Sigmoid colon (tissue), 4 donors: ENCODE measurements around the gene U2SURP.

Source experiments
- EP300 ChIP-seq, 4 donors: sonication (generic); formaldehyde crosslinking; IDR thresholded peaks; one replicate each; pipeline ENCODE4 v1.6.1; 2017; ENCODE audit warnings: antibody characterized with exemption in 4 of 4
- POLR2A ChIP-seq, 2 donors: fragments of 450-650 bp; IDR thresholded peaks; one replicate each; pipeline ENCODE4 v1.6.1; 2016; ENCODE audit warnings: antibody characterized with exemption in 2 of 2, mild to moderate bottlenecking in 2 of 2, moderate library complexity in 2 of 2
- TF ChIP-seq, protein P1 (sequence below), 4 experiments: fragments of 450-650 bp in 3 of 4; fragments of 200-600 bp in 1 of 4; IDR thresholded peaks; one replicate each; pipeline ENCODE4 v1.5.1; 2016 to 2019; ENCODE audit warnings: antibody characterized with exemption in 4 of 4, mild to moderate bottlenecking in 3 of 4, moderate library complexity in 2 of 4

GRCh38 chr3:143040261-143040879 is 39.0 kb downstream of the U2SURP start:
- no peak for TF ChIP-seq POLR2A (IDR thresholded peaks at IDR 0.05)
- TF ChIP-seq, protein P1, sequence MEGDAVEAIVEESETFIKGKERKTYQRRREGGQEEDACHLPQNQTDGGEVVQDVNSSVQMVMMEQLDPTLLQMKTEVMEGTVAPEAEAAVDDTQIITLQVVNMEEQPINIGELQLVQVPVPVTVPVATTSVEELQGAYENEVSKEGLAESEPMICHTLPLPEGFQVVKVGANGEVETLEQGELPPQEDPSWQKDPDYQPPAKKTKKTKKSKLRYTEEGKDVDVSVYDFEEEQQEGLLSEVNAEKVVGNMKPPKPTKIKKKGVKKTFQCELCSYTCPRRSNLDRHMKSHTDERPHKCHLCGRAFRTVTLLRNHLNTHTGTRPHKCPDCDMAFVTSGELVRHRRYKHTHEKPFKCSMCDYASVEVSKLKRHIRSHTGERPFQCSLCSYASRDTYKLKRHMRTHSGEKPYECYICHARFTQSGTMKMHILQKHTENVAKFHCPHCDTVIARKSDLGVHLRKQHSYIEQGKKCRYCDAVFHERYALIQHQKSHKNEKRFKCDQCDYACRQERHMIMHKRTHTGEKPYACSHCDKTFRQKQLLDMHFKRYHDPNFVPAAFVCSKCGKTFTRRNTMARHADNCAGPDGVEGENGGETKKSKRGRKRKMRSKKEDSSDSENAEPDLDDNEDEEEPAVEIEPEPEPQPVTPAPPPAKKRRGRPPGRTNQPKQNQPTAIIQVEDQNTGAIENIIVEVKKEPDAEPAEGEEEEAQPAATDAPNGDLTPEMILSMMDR (IDR thresholded peaks at IDR 0.05) = no peak
- TF ChIP-seq EP300 (IDR thresholded peaks at IDR 0.05) = no peak
